ENCODE measurements around the gene PLA2G1B. TPM values are rescaled to one million over a fixed set of nuclear protein-coding genes. Genes with fewer than 3 reads are reported as not detected.

Gene PLA2G1B
- total and polyA plus RNA-seq, 4 donors: 0.39 to 4.6 (median 1.1) TPM

DNA sequence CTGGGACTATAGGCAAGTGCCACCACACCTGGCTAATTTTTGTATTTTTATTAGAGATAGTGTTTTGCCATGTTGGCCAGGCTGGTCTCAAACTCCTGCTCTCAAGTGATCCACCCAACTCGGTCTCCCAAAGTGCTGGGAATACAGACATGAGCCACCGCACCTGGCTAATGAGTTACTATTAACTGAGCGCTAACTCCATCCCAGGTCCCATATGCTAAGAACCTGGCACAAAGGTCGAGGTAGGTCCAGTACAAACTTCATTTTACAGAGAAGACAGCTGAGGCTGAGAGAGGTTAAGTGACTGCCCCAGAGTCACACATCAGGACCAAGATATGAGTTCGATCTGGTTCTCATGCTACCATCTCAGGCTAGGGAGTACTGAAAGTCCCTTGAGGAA, 4.5 kb upstream of the PLA2G1B start:
- H3K36me3 ChIP-seq (ENCODE audit: control insufficient read depth in 4 of 4, insufficient read depth in 3 of 4, low read depth in 1 of 4, low read length in 3 of 4): no peaks in the 10 kb centered on the region
- no peak for DNase-seq (ENCODE audit: low spot score)
- 69% methylated on average over 5 of the region's 5 CpGs for WGBS
- H3K4me3 ChIP-seq (ENCODE audit: low read depth in 1 of 3, low read length in 3 of 3): no peak overlapping the region
- no peaks in the 10 kb centered on the region for H3K27me3 ChIP-seq (ENCODE audit: control insufficient read depth in 4 of 4, insufficient read depth in 4 of 4, low read length in 3 of 4)
- TF ChIP-seq SP1 (IDR thresholded peaks at IDR 0.05): peak; percentile 20
- TF ChIP-seq FOXA2 (IDR thresholded peaks at IDR 0.05): no peak
- TF ChIP-seq HNF4A (conservative IDR thresholded peaks at IDR 0.05): peak; percentile 18 to 82
- peaks cover 0 to 15% (median 8%) of the 10 kb centered on the region in 4 donors for H3K4me1 ChIP-seq (ENCODE audit: control insufficient read depth in 4 of 4, insufficient read depth in 4 of 4, low read length in 3 of 4)
- no peak overlapping the region for H3K9ac ChIP-seq (ENCODE audit: low read depth in 1 of 2, low read length in 2 of 2)
- no peak overlapping the region for H3K27ac ChIP-seq (ENCODE audit: low read depth in 1 of 2, low read length in 2 of 2)
- H3K9me3 ChIP-seq (ENCODE audit: control insufficient read depth in 4 of 4, low read length in 3 of 4): no peaks in the 10 kb centered on the region

- H3K27me3 ChIP-seq (ENCODE audit: control insufficient read depth in 4 of 4, insufficient read depth in 4 of 4, low read length in 3 of 4): no peaks in the 10 kb centered on the region
- no peak overlapping the region for H3K27ac ChIP-seq (ENCODE audit: low read depth in 1 of 2, low read length in 2 of 2)
- peaks cover 0 to 15% (median 8%) of the 10 kb centered on the region in 4 donors for H3K4me1 ChIP-seq (ENCODE audit: control insufficient read depth in 4 of 4, insufficient read depth in 4 of 4, low read length in 3 of 4)
- DNase-seq (ENCODE audit: low spot score): no peak
- TF ChIP-seq TAF1 (conservative IDR thresholded peaks at IDR 0.05) (no peak), FOXA1 (IDR thresholded peaks at IDR 0.05) (no peak), RXRA (IDR thresholded peaks at IDR 0.05) (no peak), ATF3 (IDR thresholded peaks at IDR 0.05) (no peak), RAD21 (IDR thresholded peaks at IDR 0.05) (no peak), NR2F2 (IDR thresholded peaks at IDR 0.05) (no peak), HNF4A (conservative IDR thresholded peaks at IDR 0.05) (no peak), GABPA (IDR thresholded peaks at IDR 0.05 in 1 of 2, conservative IDR thresholded peaks at IDR 0.05 in 1 of 2) (no peak), FOXA2 (IDR thresholded peaks at IDR 0.05) (no peak), EGR1 (IDR thresholded peaks at IDR 0.05; ENCODE audit: low read depth in 2 of 2) (no peak), JUND (IDR thresholded peaks at IDR 0.05) (no peak), HNF4G (IDR thresholded peaks at IDR 0.05) (no peak), MAX (IDR thresholded peaks at IDR 0.05) (no peak), YY1 (IDR thresholded peaks at IDR 0.05) (no peak), SP1 (IDR thresholded peaks at IDR 0.05) (no peak)
- TF ChIP-seq, protein P1, sequence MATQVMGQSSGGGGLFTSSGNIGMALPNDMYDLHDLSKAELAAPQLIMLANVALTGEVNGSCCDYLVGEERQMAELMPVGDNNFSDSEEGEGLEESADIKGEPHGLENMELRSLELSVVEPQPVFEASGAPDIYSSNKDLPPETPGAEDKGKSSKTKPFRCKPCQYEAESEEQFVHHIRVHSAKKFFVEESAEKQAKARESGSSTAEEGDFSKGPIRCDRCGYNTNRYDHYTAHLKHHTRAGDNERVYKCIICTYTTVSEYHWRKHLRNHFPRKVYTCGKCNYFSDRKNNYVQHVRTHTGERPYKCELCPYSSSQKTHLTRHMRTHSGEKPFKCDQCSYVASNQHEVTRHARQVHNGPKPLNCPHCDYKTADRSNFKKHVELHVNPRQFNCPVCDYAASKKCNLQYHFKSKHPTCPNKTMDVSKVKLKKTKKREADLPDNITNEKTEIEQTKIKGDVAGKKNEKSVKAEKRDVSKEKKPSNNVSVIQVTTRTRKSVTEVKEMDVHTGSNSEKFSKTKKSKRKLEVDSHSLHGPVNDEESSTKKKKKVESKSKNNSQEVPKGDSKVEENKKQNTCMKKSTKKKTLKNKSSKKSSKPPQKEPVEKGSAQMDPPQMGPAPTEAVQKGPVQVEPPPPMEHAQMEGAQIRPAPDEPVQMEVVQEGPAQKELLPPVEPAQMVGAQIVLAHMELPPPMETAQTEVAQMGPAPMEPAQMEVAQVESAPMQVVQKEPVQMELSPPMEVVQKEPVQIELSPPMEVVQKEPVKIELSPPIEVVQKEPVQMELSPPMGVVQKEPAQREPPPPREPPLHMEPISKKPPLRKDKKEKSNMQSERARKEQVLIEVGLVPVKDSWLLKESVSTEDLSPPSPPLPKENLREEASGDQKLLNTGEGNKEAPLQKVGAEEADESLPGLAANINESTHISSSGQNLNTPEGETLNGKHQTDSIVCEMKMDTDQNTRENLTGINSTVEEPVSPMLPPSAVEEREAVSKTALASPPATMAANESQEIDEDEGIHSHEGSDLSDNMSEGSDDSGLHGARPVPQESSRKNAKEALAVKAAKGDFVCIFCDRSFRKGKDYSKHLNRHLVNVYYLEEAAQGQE (IDR thresholded peaks at IDR 0.05): no peak
- TF ChIP-seq, protein P2, sequence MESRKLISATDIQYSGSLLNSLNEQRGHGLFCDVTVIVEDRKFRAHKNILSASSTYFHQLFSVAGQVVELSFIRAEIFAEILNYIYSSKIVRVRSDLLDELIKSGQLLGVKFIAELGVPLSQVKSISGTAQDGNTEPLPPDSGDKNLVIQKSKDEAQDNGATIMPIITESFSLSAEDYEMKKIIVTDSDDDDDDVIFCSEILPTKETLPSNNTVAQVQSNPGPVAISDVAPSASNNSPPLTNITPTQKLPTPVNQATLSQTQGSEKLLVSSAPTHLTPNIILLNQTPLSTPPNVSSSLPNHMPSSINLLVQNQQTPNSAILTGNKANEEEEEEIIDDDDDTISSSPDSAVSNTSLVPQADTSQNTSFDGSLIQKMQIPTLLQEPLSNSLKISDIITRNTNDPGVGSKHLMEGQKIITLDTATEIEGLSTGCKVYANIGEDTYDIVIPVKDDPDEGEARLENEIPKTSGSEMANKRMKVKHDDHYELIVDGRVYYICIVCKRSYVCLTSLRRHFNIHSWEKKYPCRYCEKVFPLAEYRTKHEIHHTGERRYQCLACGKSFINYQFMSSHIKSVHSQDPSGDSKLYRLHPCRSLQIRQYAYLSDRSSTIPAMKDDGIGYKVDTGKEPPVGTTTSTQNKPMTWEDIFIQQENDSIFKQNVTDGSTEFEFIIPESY (IDR thresholded peaks at IDR 0.05): no peak
- TF ChIP-seq, protein P3, sequence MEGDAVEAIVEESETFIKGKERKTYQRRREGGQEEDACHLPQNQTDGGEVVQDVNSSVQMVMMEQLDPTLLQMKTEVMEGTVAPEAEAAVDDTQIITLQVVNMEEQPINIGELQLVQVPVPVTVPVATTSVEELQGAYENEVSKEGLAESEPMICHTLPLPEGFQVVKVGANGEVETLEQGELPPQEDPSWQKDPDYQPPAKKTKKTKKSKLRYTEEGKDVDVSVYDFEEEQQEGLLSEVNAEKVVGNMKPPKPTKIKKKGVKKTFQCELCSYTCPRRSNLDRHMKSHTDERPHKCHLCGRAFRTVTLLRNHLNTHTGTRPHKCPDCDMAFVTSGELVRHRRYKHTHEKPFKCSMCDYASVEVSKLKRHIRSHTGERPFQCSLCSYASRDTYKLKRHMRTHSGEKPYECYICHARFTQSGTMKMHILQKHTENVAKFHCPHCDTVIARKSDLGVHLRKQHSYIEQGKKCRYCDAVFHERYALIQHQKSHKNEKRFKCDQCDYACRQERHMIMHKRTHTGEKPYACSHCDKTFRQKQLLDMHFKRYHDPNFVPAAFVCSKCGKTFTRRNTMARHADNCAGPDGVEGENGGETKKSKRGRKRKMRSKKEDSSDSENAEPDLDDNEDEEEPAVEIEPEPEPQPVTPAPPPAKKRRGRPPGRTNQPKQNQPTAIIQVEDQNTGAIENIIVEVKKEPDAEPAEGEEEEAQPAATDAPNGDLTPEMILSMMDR (IDR thresholded peaks at IDR 0.05; ENCODE audit: low read depth, low read length, missing input control): no peak
- WGBS: 72% methylated on average over 3 of the region's 3 CpGs
- no peak overlapping the region for H3K9ac ChIP-seq (ENCODE audit: low read depth in 1 of 2, low read length in 2 of 2)
- H3K9me3 ChIP-seq (ENCODE audit: control insufficient read depth in 4 of 4, low read length in 3 of 4): no peaks in the 10 kb centered on the region
- H3K4me3 ChIP-seq (ENCODE audit: low read depth in 1 of 3, low read length in 3 of 3): no peak overlapping the region
- H3K36me3 ChIP-seq (ENCODE audit: control insufficient read depth in 4 of 4, insufficient read depth in 3 of 4, low read depth in 1 of 4, low read length in 3 of 4): no peaks in the 10 kb centered on the region
Measured at GRCh38 chr12:120331390-120331789, 3.8 kb upstream of the PLA2G1B start.
